ENCODE measurements around the gene CACNB2. TPM values are rescaled to one million over a fixed set of nuclear protein-coding genes. Genes with fewer than 3 reads are reported as not detected.

The CACNB2 gene
- total RNA-seq, 2 donors from 2014 or later, result 4.5 to 56.7 TPM

DNA sequence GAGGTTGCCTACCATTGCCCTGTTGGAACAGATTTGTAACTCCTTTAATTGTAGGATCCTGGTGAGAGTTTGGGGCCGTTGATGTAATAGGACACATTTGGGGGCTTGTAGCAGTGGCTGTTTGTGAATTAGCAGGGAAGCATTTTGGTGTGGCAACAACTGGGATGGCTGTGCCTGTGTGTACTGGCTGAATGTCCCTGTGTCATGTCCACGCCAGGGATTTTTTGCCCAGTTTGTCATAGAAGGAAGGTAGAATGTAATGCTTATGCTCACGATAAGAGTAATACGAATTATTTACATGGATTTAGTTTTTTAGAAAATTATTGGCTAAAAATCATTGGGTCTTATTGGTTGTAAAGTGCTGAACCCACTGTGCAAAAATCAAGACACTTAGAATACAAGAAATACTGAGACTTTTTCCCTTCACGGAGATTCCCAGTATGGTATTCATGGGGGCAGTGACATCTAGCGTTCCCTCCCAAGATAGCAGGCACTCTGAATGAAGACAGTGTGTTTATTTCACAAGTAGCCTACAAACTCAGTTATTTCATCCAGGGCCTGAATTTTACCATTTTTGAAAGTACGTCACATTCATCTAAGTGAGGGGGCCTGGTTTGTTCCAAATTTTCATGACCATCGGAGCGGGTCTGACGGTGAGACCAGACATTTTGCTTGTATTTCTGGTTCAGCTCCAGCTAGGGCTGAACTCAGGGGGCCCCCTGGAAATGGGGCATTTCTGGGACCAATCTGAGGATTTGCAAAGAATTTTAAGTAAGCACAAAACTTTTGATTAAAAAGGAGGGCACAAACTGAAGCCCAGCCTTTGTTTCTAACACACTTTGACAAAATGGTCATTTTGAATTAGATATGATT, 74.7 kb downstream of the CACNB2 start:
- no peak for ATAC-seq (ENCODE audit: insufficient number of reproducible peaks, low FRiP score, low read depth)
- TF ChIP-seq, protein P1, sequence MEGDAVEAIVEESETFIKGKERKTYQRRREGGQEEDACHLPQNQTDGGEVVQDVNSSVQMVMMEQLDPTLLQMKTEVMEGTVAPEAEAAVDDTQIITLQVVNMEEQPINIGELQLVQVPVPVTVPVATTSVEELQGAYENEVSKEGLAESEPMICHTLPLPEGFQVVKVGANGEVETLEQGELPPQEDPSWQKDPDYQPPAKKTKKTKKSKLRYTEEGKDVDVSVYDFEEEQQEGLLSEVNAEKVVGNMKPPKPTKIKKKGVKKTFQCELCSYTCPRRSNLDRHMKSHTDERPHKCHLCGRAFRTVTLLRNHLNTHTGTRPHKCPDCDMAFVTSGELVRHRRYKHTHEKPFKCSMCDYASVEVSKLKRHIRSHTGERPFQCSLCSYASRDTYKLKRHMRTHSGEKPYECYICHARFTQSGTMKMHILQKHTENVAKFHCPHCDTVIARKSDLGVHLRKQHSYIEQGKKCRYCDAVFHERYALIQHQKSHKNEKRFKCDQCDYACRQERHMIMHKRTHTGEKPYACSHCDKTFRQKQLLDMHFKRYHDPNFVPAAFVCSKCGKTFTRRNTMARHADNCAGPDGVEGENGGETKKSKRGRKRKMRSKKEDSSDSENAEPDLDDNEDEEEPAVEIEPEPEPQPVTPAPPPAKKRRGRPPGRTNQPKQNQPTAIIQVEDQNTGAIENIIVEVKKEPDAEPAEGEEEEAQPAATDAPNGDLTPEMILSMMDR (IDR thresholded peaks at IDR 0.05), result peak; percentile 77
- H3K36me3 ChIP-seq, result no peaks in the 10 kb centered on the region
- H3K27me3 ChIP-seq (replicated peaks; ENCODE audit: insufficient read depth), result no peaks in the 10 kb centered on the region
- H3K27ac ChIP-seq, result no peak overlapping the region
- peaks cover 3 to 16% of the 10 kb centered on the region in 2 donors for H3K4me1 ChIP-seq (ENCODE audit: control insufficient read depth in 1 of 2, low read depth in 2 of 2)
- peak; percentile 10 for DNase-seq (ENCODE audit: low spot score)
- H3K9me3 ChIP-seq, result no peaks in the 10 kb centered on the region
- H3K4me3 ChIP-seq, result no peak overlapping the region

DNA sequence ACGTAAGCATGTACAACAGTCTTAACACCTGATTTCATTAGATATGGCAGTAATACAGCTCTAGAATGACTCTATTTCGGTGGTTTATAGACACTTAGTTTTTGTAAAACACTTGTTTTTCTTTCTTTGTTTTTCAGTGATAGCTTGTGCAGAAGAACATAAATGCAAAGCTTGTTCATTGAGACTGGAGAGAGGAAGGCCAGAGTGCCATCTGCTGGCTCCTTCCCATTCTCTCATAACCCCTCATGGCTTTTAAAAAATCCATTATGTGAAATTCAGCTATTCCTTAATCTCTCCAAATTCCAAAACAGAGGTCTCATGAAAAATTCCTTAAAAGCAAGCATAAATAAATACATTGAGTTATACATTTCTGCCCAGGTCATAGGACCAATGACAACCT, 76.3 kb downstream of the CACNB2 start:
- H3K36me3 ChIP-seq, result no peaks in the 10 kb centered on the region
- DNase-seq (ENCODE audit: low spot score) (no peak), ATAC-seq (ENCODE audit: insufficient number of reproducible peaks, low FRiP score, low read depth) (no peak)
- H3K4me1 ChIP-seq (ENCODE audit: control insufficient read depth in 1 of 2, low read depth in 2 of 2), result peaks cover 3 to 16% of the 10 kb centered on the region in 2 donors
- TF ChIP-seq, protein P1 (IDR thresholded peaks at IDR 0.05), result no peak
- no peak overlapping the region for H3K27ac ChIP-seq
- no peak overlapping the region for H3K4me3 ChIP-seq
- H3K27me3 ChIP-seq (replicated peaks; ENCODE audit: insufficient read depth), result no peaks in the 10 kb centered on the region
- no peaks in the 10 kb centered on the region for H3K9me3 ChIP-seq

DNA sequence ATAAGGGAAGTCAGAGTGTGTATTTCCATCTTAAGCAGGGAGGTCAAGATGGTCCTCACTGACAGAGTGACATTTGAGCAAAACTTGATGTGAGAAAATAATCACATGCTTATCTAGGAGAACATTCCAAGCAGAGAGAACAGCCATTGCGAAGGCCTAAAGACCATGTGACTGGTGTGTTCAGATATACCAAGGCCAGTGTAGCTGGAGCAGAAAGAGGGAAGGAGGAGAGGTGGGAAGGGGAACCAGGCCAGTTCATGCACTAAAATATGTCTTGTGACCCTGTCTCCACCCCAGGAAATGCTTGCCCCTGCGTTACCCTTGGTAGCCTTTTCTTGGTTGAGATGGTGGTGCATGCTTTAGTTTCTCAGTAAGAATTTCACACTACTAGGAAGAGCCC, 77.4 kb downstream of the CACNB2 start:
- Histone ChIP-seq H3K36me3 (no peaks in the 10 kb centered on the region), H3K4me1 (ENCODE audit: control insufficient read depth in 1 of 2, low read depth in 2 of 2) (peaks cover 3 to 16% of the 10 kb centered on the region in 2 donors), H3K9me3 (no peaks in the 10 kb centered on the region), H3K4me3 (no peak overlapping the region), H3K27me3 (replicated peaks; ENCODE audit: insufficient read depth) (no peaks in the 10 kb centered on the region), H3K27ac (no peak overlapping the region)
- TF ChIP-seq, protein P1 (IDR thresholded peaks at IDR 0.05), result no peak
- DNase-seq (ENCODE audit: low spot score) (no peak), ATAC-seq (ENCODE audit: insufficient number of reproducible peaks, low FRiP score, low read depth) (no peak)

DNA sequence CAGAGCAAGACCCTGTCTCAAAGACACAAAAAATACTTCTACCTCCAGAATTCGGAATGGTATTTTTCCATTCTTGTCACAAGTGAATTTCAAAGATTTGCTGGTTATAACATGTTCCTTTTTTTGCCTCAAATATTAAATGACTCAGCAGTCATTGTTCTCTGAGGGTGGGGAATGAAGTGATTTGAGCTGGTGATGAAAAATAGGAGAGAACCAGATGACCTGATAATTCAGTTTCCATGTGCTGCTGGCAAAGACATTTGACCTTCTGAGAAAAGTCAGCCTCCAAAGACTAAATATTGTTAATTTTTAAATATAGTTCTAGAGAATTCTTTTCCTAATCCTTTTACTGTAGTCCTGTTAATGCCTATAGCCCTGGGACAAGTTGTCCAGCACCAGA, 78.9 kb downstream of the CACNB2 start:
- no peak for DNase-seq (ENCODE audit: low spot score)
- Histone ChIP-seq H3K4me1 (ENCODE audit: control insufficient read depth in 1 of 2, low read depth in 2 of 2) (peaks cover 3 to 27% of the 10 kb centered on the region in 2 donors), H3K27ac (no peak overlapping the region), H3K27me3 (replicated peaks; ENCODE audit: insufficient read depth) (no peaks in the 10 kb centered on the region), H3K9me3 (no peaks in the 10 kb centered on the region), H3K4me3 (no peak overlapping the region), H3K36me3 (no peaks in the 10 kb centered on the region)
- TF ChIP-seq, protein P1 (IDR thresholded peaks at IDR 0.05), result no peak
- no peak for ATAC-seq (ENCODE audit: insufficient number of reproducible peaks, low FRiP score, low read depth)

DNA sequence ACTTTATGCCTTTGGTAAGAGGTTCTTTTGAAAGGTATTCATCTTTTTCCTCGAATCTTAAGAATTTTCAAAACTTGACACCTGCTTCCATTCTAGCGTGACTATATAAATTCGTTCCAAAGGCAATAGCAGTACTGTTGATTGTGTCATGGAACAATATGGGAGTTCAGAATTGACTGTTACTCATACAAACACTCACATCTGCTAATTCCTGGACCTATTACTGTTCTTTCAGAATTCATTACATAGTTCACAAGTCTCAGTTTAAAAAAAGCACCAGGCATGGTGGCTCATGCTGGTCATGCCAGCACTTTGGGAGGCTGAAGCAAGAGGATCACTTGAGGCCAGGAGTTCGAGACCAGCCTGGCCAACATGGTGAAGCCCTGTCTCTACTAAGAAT, 80.9 kb downstream of the CACNB2 start:
- H3K27ac ChIP-seq, result no peak overlapping the region
- peaks cover 8 to 34% of the 10 kb centered on the region in 2 donors for H3K4me1 ChIP-seq (ENCODE audit: control insufficient read depth in 1 of 2, low read depth in 2 of 2)
- H3K27me3 ChIP-seq (replicated peaks; ENCODE audit: insufficient read depth), result no peaks in the 10 kb centered on the region
- TF ChIP-seq, protein P1 (IDR thresholded peaks at IDR 0.05), result no peak
- no peaks in the 10 kb centered on the region for H3K36me3 ChIP-seq
- DNase-seq (ENCODE audit: low spot score), result no peak
- H3K9me3 ChIP-seq, result no peaks in the 10 kb centered on the region
- H3K4me3 ChIP-seq, result no peak overlapping the region
- no peak for ATAC-seq (ENCODE audit: insufficient number of reproducible peaks, low FRiP score, low read depth)
